ENCODE data around the gene ELL.

Gene ELL

DNA sequence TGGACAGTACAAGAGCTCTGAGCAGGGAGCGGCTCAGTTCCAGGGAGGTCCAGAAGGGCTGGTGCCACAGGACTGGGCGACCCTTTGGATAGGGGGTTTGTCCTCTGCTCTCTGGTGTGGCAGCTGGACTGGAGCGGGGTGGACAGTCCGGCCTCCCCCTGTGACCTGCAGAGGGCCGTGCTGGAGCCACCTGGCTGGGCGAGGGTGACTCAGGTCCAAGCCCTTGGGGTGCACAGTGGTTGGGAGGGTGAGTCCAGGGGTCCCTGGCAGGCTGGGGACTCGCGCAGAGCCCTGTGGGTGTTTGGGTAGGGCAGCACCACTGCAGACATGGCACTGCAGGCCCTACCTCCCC, 95.5 kb downstream of the ELL start:
- no peak overlapping the region for H3K4me3 ChIP-seq (ENCODE audit: low read depth, low read length)
- DNase-seq (ENCODE audit: low read depth), result no peak
- TF ChIP-seq, protein P1, sequence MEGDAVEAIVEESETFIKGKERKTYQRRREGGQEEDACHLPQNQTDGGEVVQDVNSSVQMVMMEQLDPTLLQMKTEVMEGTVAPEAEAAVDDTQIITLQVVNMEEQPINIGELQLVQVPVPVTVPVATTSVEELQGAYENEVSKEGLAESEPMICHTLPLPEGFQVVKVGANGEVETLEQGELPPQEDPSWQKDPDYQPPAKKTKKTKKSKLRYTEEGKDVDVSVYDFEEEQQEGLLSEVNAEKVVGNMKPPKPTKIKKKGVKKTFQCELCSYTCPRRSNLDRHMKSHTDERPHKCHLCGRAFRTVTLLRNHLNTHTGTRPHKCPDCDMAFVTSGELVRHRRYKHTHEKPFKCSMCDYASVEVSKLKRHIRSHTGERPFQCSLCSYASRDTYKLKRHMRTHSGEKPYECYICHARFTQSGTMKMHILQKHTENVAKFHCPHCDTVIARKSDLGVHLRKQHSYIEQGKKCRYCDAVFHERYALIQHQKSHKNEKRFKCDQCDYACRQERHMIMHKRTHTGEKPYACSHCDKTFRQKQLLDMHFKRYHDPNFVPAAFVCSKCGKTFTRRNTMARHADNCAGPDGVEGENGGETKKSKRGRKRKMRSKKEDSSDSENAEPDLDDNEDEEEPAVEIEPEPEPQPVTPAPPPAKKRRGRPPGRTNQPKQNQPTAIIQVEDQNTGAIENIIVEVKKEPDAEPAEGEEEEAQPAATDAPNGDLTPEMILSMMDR (IDR thresholded peaks at IDR 0.05; ENCODE audit: low read depth, low read length, missing control alignments), result no peak

DNA sequence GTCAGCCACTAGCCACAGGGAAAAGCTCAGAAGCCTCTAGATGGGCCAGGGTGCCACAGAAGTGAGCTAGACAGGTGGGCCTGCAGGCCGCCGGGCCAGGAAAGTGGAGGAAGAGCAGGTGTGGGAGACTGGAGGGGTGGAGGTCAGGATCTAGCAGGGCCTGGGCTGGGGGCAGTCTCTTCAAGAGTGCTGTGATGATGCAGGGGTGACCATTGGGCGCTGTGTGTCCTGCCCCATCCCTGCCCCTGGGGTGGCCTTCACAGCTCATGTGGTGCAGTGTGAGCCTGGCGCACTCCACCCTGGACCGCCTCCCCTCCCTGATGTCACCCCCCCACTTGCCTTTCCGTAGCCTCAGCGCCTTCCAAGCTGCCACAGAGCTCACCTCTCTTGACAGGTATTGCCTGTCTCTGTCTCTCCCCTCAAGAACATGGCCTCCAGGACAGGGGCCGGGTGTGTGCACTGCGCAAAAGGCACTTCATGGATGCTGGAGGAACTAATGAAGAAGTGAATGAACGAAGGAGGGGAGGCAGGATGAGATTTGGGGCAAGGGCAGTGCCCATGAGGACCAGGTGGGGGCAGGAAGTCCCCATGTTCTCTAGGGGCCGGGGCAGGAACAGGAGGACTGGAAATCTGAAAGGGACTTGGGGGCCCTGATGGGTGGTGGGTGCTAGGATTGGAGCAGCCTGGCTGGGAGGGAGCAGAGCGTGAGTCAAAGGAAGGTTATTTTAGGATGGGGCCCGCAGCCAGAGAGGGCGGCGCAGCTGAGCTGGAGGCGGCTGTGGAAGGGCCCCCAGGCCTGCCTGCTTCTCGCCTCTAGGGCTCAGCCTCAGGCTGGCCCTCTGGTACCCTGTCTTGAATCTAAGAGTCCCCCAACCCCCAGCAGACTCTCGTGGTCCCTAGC, 96.1 kb downstream of the ELL start:
- TF ChIP-seq, protein P1 (IDR thresholded peaks at IDR 0.05; ENCODE audit: low read depth, low read length, missing control alignments), result no peak
- DNase-seq (ENCODE audit: low read depth), result no peak
- no peak overlapping the region for H3K4me3 ChIP-seq (ENCODE audit: low read depth, low read length)

DNA sequence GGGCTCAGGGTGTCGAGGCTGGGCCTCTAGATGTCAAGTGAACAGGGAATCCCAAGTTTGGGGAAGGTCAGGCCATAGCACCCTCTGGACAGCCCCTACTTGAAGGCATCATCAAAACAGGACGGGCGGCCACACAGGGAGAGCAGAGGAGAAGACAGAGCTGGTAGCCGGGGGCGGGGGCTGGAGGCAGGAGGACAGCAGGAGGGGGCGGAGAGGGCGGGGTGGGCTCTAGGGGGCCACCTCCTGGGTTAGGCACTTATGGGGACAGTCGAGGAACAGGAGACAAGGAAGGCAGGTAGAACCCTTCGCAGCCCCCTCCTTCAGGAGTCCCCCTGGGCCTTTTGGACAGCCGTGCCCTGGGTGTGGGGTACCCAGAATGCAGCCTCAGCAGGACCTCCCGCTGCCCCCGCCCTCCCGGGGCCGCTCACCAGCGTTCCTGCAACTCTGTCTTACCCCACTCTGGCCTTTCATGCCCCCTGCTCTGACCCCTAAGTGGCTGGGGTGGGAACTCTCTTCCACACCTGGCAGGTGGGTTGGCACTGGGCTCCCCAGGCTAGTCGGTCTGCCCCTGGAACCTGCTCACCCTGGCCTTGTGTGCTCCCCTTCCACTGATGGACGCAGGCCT, 96.9 kb downstream of the ELL start:
- no peak overlapping the region for H3K4me3 ChIP-seq (ENCODE audit: low read depth, low read length)
- TF ChIP-seq, protein P1 (IDR thresholded peaks at IDR 0.05; ENCODE audit: low read depth, low read length, missing control alignments), result no peak
- no peak for DNase-seq (ENCODE audit: low read depth)

DNA sequence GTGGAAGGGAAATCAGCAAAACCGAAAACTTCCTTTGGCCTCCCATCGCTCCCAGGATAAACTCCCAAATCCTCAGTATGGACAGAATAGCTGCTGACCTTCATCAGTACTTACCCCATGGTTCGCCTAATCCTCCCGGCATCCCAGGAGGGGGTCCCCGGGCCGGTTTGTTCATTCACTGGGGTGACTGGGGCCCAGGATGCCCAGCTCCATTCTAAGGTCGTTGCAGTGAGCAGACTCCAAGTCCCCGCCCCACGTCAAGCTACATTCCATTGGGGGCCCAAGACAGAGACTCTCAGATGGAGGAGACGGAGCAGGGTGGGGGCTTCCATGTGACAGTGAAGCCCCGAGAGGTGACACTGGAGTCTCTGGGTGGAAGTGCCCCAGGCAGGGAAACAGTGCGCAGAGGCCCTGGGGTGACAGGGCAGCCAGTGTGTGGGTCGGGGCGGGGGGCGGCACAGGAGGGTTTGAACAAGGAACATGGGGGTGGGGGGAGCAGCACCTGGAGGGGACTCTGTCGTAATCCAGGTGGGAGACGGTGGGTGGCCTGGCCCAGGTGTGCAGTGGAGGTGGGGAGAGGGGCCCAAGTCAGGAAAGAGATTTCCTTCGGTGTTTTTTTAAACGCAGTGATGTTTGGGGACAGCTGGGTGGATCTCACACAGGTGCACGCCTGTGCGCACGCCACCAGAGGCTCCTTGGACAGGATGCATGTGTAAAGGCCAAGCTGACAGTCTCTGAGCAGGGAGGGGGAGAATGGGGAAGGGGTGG, 97.6 kb downstream of the ELL start:
- DNase-seq (ENCODE audit: low read depth), result no peak
- TF ChIP-seq, protein P1 (IDR thresholded peaks at IDR 0.05; ENCODE audit: low read depth, low read length, missing control alignments), result no peak
- no peak overlapping the region for H3K4me3 ChIP-seq (ENCODE audit: low read depth, low read length)

DNA sequence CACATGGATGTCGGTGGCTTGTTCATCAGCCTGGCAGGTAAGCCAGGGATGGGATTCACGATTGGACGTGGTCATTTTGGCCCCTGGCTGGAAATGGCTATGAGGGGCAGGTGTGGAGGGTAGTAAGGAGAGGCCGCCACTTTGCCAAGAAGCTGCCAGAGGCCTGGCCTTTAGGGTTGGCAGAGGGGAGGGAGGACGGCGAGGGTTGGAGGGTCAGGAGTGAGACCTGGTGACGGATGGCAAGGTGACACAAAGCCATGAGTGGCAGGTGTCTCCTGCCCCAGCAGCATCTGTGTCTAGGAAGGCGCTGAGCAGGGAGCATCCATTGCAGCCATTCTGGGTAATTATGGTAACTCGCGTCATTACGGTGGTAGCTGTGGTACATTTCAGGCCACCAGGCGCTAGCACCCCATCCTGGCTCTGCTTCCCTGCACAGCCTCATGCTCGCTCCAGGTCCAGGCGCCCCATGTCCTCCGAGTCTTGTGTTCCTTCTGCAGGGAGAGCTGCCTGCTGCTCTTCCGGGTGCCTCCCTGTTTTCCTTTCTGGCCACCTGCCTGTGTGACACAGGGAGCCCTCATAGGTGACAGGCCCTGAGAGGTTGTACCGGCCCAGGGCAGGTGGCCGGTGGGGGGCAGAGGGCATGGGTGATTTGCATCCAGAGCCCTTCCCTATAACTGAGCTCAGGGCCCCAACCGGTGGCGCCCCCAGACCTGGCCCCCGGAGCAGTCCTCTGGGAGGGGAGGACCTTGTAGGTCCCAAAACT, 98.4 kb downstream of the ELL start:
- DNase-seq (ENCODE audit: low read depth), result no peak
- TF ChIP-seq, protein P1 (IDR thresholded peaks at IDR 0.05; ENCODE audit: low read depth, low read length, missing control alignments), result no peak
- H3K4me3 ChIP-seq (ENCODE audit: low read depth, low read length), result no peak overlapping the region

DNA sequence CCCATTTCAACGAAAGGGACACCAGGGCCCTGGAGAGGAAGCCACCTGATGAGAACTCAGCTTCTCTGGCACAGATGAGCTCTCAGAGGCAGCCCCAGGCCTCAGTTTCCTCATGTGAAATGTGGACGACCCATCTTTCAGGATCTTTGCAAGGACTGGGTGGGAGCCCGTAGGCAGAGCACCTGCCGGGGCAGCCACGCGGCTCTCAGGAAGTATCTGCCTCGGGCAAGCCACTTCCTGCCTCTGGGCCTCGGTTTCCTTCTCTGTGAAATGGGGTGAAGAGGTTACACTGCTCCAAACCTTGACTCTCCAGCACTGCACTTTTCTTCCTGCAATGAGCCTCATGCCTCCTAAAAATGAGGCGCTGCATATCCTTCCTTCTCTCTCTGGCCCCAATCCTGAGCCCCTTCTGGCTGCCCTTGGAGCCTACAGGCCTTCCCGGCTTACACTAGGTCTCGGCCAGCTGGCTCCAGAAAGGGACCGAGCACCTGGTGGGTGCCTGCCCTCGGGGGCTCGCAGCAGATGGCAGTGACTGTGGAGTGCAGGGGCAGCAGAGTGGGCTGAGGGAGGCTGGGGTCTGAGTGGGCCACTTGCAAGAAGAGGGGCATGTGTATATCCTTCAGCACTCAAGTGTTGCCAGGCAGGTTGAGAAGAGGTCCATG, 99.2 kb downstream of the ELL start:
- DNase-seq (ENCODE audit: low read depth), result no peak
- TF ChIP-seq, protein P1 (IDR thresholded peaks at IDR 0.05; ENCODE audit: low read depth, low read length, missing control alignments), result no peak
- H3K4me3 ChIP-seq (ENCODE audit: low read depth, low read length), result no peak overlapping the region
